Measurements from ENCODE around the gene SLC9C2.

Gene SLC9C2

DNA sequence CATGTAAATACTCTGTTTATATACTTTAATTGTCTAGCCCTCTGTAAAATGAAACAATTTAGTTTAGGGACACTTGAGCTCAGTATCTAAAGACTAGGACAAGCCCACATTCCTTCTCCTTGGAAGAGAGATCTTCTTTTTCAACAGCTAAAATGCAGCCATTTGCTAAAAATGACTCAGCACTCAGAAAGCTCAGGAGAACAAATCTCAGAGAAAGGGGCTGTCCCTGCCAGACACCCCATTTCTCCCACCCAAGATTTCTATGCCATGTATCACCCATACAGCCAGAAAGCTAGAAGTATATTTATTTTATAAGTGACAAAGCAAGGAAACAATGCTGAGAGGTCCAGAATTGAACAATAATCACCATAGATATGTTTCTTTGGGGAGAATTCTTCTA is 148.9 kb downstream of the SLC9C2 start:
- no peak for DNase-seq (ENCODE audit: low read depth in 2 of 2, low spot score in 1 of 2)

DNA sequence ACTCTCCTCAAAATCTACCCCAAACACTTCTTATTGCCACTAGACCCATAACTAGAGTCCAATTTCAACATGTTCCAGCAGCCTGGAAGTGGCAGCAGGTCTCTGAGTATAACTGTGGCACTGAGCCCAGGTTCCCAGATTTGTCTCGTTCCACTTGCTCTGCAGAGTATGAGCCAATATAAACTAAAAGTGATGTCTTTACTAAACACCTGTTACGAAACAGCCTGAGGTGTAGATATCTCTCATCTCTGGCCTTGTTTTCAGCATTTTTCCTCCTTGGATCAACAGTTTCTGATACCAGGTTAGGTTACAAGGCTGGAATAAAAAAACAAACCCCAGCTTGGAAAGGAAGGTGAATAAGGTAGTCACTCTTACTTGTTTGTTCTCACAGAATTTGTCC is 150.9 kb downstream of the SLC9C2 start:
- no peak for DNase-seq (ENCODE audit: low read depth in 2 of 2, low spot score in 1 of 2)

All from stimulated activated CD8-positive, alpha-beta memory T cell treated with anti-CD3 and anti-CD28 coated beads, Interleukin-4, amount 100 ng/mL, for 4 hours (primary cell).